Caco-2 (cell line): ENCODE results near the gene TYK2. TPM values are rescaled to one million over a fixed set of nuclear protein-coding genes. Genes with fewer than 3 reads are reported as not detected.

ENCODE experiments used
- BruUV-seq: library from RNA; stranded (reverse); fragments of 400-500 nt; replicated peaks from 2 replicates; lab custom pipeline; 2021; lab: Mats Ljungman, UMichigan
- CTCF ChIA-PET: fragments of 300-600 bp; sonication (Branson Sonifier 250); formaldehyde crosslinking; loops from one replicate; lab custom pipeline; 2022; ENCODE audit warnings: antibody characterized with exemption; lab: Charles Lee
- POLR2A ChIA-PET: fragments of 300-600 bp; sonication (Branson Sonifier 250); formaldehyde crosslinking; loops from one replicate; lab custom pipeline; 2022; ENCODE audit warnings: antibody characterized with exemption; lab: Charles Lee
- DNase-seq, 2 experiments: peaks; one replicate each; pipeline versions ENCODE4 v3.0.0 to v3.0.0-alpha.2; 2020 to 2022
- H3K27me3 ChIP-seq: replicated peaks from 2 replicates; pipeline ENCODE4 v1.6.0; 2011; ENCODE audit warnings: low read length; ENCODE audit not compliant: control insufficient read depth, insufficient read depth
- H3K36me3 ChIP-seq: 2 replicates; pipeline ENCODE4 v1.5.1; 2011; ENCODE audit warnings: low read length; ENCODE audit not compliant: control insufficient read depth, insufficient read depth
- H3K4me1 ChIP-seq: fragments of 250-450 bp; sonication (Bioruptor Pico); 2 replicates; pipeline ENCODE4 v1.5.1; 2020; ENCODE audit warnings: mild to moderate bottlenecking
- H3K4me3 ChIP-seq: 2 replicates; pipeline ENCODE4 v1.5.1; 2011; ENCODE audit warnings: low read depth, mild to moderate bottlenecking, control low read depth, low read length
- H3K9me3 ChIP-seq: fragments of 250-450 bp; sonication (Bioruptor Pico); 2 replicates; pipeline ENCODE4 v1.5.1; 2020; ENCODE audit warnings: mild to moderate bottlenecking, moderate library complexity
- H3K27ac Mint-ChIP-seq: one replicate; pipeline ENCODE4 v1.8.0; 2022; ENCODE audit warnings: mixed read lengths; ENCODE audit not compliant: unreplicated experiment
- H3K27me3 Mint-ChIP-seq: one replicate; pipeline ENCODE4 v1.8.0; 2022; ENCODE audit warnings: mixed read lengths; ENCODE audit not compliant: insufficient read depth, unreplicated experiment
- H3K36me3 Mint-ChIP-seq: one replicate; pipeline ENCODE4 v1.8.0; 2022; ENCODE audit warnings: mild to moderate bottlenecking, mixed read lengths; ENCODE audit not compliant: insufficient read depth, unreplicated experiment
- H3K4me1 Mint-ChIP-seq: one replicate; pipeline ENCODE4 v1.8.0; 2022; ENCODE audit warnings: low read depth, mixed read lengths; ENCODE audit not compliant: unreplicated experiment
- H3K4me3 Mint-ChIP-seq: one replicate; pipeline ENCODE4 v1.8.0; 2022; ENCODE audit warnings: mild to moderate bottlenecking, moderate library complexity, mixed read lengths; ENCODE audit not compliant: unreplicated experiment
- H3K9me3 Mint-ChIP-seq: one replicate; pipeline ENCODE4 v1.8.0; 2022; ENCODE audit warnings: mixed read lengths; ENCODE audit not compliant: unreplicated experiment
- intact Hi-C: fragments of 100-400 bp; cut with micrococcal nuclease; formaldehyde crosslinking; loops from one replicate; pipeline ENCODE4 v1.10.0; 2022; ENCODE audit not compliant: unreplicated experiment
- total RNA-seq: library from RNA; stranded (reverse); gene quantifications from 2 replicates; pipeline ENCODE4 v1.2.3, GENCODE V29; 2022
- TF ChIP-seq, protein P1 (sequence below), 2 experiments: fragments of 200-600 bp in 1 of 2; IDR thresholded peaks; 1 replicate in 1 of 2; 2 replicates in 1 of 2; pipeline versions ENCODE4 v1.5.1 to v1.8.0; 2011 to 2022; ENCODE audit warnings: antibody characterized with exemption in 1 of 2, control low read depth in 1 of 2, inconsistent platforms in 1 of 2, low read depth in 1 of 2, low read length in 1 of 2, mild to moderate bottlenecking in 1 of 2, moderate library complexity in 1 of 2; ENCODE audit not compliant: insufficient read depth in 1 of 2, severe bottlenecking in 1 of 2, unreplicated experiment in 1 of 2

Gene TYK2
- total RNA-seq, 1 experiment from 2014 or later, result 134 TPM

DNA sequence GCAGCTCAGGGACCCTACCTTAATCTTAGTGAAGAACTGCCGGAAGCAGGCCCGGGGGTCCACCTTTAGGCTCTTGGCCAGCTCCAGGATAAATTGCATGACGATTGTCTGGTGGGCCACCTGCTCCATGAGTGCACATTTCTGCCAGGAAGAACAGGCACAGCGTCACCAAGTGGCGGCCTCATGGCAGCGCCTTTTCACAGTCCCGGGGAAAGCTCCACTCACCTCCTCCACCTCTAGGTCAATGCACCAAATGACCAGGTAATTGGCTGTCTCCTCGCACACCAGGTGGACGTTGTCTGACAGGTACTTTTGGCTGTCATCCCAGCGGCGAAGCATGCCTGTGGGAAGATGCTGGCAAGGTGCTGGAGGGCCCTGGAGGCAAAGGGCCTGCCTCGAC is 14.6 kb upstream of the TYK2 start:
- no peaks in the 10 kb centered on the region for H3K4me1 ChIP-seq
- H3K4me1 Mint-ChIP-seq, result no peaks in the 10 kb centered on the region
- H3K36me3 ChIP-seq, result peaks cover 3% of the 10 kb centered on the region
- no peaks in the 10 kb centered on the region for H3K27me3 Mint-ChIP-seq
- H3K9me3 Mint-ChIP-seq, result no peaks in the 10 kb centered on the region
- BruUV-seq, result no TSS peak
- H3K27me3 ChIP-seq, result no peaks in the 10 kb centered on the region
- no peak overlapping the region for H3K27ac Mint-ChIP-seq
- ChIA-PET POLR2A (no interaction called here), CTCF (no interaction called here)
- H3K9me3 ChIP-seq, result no peaks in the 10 kb centered on the region
- H3K4me3 ChIP-seq, result no peak overlapping the region
- no peak overlapping the region for H3K4me3 Mint-ChIP-seq
- intact Hi-C loops, result no loop called here
- peaks cover 62% of the 10 kb centered on the region for H3K36me3 Mint-ChIP-seq
- TF ChIP-seq, protein P1, sequence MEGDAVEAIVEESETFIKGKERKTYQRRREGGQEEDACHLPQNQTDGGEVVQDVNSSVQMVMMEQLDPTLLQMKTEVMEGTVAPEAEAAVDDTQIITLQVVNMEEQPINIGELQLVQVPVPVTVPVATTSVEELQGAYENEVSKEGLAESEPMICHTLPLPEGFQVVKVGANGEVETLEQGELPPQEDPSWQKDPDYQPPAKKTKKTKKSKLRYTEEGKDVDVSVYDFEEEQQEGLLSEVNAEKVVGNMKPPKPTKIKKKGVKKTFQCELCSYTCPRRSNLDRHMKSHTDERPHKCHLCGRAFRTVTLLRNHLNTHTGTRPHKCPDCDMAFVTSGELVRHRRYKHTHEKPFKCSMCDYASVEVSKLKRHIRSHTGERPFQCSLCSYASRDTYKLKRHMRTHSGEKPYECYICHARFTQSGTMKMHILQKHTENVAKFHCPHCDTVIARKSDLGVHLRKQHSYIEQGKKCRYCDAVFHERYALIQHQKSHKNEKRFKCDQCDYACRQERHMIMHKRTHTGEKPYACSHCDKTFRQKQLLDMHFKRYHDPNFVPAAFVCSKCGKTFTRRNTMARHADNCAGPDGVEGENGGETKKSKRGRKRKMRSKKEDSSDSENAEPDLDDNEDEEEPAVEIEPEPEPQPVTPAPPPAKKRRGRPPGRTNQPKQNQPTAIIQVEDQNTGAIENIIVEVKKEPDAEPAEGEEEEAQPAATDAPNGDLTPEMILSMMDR (IDR thresholded peaks at IDR 0.05; ENCODE audit: insufficient read depth in 1 of 2, low read depth in 1 of 2, low read length in 1 of 2, severe bottlenecking in 1 of 2, unreplicated experiment in 1 of 2), result no peak
- no peak for DNase-seq

DNA sequence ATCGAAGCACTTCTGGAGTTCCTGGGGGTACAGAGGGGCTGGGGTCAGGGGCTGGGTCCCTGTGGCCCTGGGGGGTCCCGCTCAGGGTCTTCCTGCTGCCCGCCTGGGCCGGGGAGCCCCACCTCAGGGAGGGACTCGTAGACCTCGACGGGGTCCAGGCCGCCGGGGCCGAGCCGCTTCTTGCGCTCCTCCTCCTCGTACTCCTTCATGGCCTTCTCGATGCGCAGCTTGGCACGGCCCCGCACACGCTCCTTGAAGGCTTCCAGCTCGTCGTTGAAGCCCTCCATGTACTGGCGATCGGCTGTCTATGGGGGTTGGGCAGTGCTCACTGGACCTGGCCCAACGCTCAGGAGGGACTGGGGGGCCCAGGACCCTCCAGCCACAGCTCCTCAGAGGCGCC is 12.8 kb upstream of the TYK2 start:
- Histone ChIP-seq H3K4me1 (no peaks in the 10 kb centered on the region), H3K36me3 (peaks cover 2% of the 10 kb centered on the region; the same call in 1 of the 2 replicates), H3K4me3 (no peak overlapping the region), H3K9me3 (no peaks in the 10 kb centered on the region), H3K27me3 (no peaks in the 10 kb centered on the region)
- no TSS peak for BruUV-seq
- CTCF ChIA-PET, result no interaction called here
- POLR2A ChIA-PET, result no interaction called here
- DNase-seq, result no peak
- no peak overlapping the region for H3K4me3 Mint-ChIP-seq
- TF ChIP-seq, protein P1 (IDR thresholded peaks at IDR 0.05; ENCODE audit: insufficient read depth in 1 of 2, low read depth in 1 of 2, low read length in 1 of 2, severe bottlenecking in 1 of 2, unreplicated experiment in 1 of 2), result no peak
- H3K27ac Mint-ChIP-seq, result no peak overlapping the region
- H3K27me3 Mint-ChIP-seq, result no peaks in the 10 kb centered on the region
- intact Hi-C loops, result loop anchor here (5.0 kb wide), 1 partner anchor 461 kb away; no protein-coding TSS in a partner anchor
- H3K9me3 Mint-ChIP-seq, result no peaks in the 10 kb centered on the region
- peaks cover 62% of the 10 kb centered on the region for H3K36me3 Mint-ChIP-seq
- no peaks in the 10 kb centered on the region for H3K4me1 Mint-ChIP-seq

DNA sequence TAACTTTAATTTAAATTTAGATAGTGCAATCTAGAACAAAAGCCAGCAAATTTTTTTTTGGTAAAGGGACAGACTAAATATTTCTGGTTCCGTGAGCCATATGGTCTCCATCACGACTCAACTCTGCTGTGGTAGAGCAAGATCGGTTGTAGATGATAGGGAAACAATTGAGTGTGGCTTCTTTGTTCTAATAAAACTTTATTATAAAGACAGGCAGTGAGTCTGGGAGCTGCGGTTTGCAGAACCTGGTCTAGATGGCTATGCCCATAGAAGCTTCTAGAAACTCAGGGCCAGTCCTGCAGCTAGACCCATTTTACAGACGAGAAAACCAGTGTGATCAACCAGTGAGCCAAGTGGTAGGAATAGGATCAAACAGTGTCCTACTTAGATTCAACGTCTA is 11.7 kb upstream of the TYK2 start:
- no peak overlapping the region for H3K4me3 Mint-ChIP-seq
- POLR2A ChIA-PET, result no interaction called here
- Histone ChIP-seq H3K4me3 (no peak overlapping the region), H3K36me3 (peaks cover 2% of the 10 kb centered on the region; the same call in 1 of the 2 replicates), H3K9me3 (no peaks in the 10 kb centered on the region), H3K4me1 (no peaks in the 10 kb centered on the region), H3K27me3 (no peaks in the 10 kb centered on the region)
- no peaks in the 10 kb centered on the region for H3K27me3 Mint-ChIP-seq
- H3K4me1 Mint-ChIP-seq, result no peaks in the 10 kb centered on the region
- CTCF ChIA-PET, result interaction anchor here (0.7 kb wide), 1 partner anchor 272 kb away, joined by 3 read pairs; no protein-coding TSS in a partner anchor
- TF ChIP-seq, protein P1 (IDR thresholded peaks at IDR 0.05; ENCODE audit: insufficient read depth in 1 of 2, low read depth in 1 of 2, low read length in 1 of 2, severe bottlenecking in 1 of 2, unreplicated experiment in 1 of 2), result no peak
- intact Hi-C loops, result loop anchor here (5.0 kb wide), 1 partner anchor 460 kb away; no protein-coding TSS in a partner anchor
- no TSS peak for BruUV-seq
- DNase-seq, result no peak
- peaks cover 52% of the 10 kb centered on the region for H3K36me3 Mint-ChIP-seq
- H3K27ac Mint-ChIP-seq, result no peak overlapping the region
- H3K9me3 Mint-ChIP-seq, result no peaks in the 10 kb centered on the region
